ENCODE measurements around the gene HGFAC. TPM values are rescaled to one million over a fixed set of nuclear protein-coding genes. Genes with fewer than 3 reads are reported as not detected.

HGFAC gene
- polyA plus RNA-seq, 1 donor from 2014 or later, result 16.2 TPM

DNA sequence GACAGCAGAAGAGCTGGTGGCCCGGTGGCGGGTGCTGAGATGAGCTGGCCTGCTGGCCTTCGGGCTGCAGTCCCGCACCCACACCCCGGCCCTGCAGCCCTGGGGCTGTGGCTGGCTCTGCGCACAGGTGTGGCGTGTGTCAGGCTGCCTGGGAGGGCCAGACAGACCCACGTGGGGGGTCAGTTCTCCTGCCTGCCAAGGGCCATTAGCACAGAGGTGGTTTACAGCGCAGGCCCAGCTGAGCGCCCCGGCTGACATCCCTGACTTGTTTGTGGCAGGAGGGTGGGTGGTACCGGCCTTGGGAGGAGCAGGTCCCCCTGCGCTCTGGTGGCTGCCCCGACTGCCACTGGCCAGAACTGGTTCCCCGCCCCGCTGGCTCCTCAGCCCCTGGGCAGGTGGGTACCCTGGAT is 9.4 kb upstream of the HGFAC start:
- no peak overlapping the region for H3K9ac ChIP-seq (ENCODE audit: low read length)
- TF ChIP-seq TAF1 (IDR thresholded peaks at IDR 0.05; ENCODE audit: low read depth) (no peak), EZH2 (IDR thresholded peaks at IDR 0.05; ENCODE audit: borderline replicate concordance, insufficient read depth, low read length, poor library complexity, severe bottlenecking) (no peak), RAD21 (conservative IDR thresholded peaks at IDR 0.05) (no peak), EP300 (conservative IDR thresholded peaks at IDR 0.05; ENCODE audit: poor library complexity, severe bottlenecking) (no peak), MXI1 (conservative IDR thresholded peaks at IDR 0.05; ENCODE audit: poor library complexity, severe bottlenecking) (no peak), SMC3 (conservative IDR thresholded peaks at IDR 0.05; ENCODE audit: poor library complexity) (no peak)
- no peaks in the 10 kb centered on the region for H3K36me3 ChIP-seq (ENCODE audit: insufficient read depth, low read length)

DNA sequence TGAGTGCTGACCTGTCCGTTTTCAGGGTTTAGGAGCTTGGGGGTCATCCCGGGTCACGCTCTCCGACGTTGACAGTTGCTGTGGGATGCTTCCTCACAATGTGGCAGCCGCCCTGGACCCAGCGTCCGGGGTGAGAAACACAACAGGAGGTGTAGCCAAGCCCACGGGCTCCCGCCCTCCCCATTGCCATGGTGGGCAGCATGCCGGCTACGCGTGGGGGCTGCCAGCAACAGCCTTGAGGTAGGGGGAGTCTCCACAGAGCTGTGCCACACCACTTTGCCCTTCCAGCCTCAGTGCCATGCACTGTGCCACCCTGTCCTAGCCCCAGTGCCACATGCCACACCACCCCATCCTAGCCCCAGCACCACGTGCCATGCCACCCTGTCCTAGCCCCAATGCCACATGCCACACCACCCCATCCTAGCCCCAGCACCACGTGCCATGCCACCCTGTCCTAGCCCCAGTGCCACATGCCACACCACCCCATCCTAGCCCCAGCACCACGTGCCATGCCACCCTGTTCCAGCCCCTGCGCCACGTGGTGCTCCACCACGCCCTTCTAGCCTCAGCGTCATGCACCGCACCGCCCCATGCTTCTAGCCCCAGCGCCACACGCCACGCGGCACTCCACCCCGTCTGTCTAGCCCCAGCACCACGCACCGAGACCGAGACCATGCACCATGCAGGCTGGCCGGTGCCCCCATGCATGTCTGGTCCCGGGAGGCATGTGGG is 8.5 kb upstream of the HGFAC start:
- H3K9ac ChIP-seq (ENCODE audit: low read length), result no peak overlapping the region
- TF ChIP-seq SMC3 (conservative IDR thresholded peaks at IDR 0.05; ENCODE audit: poor library complexity) (no peak), EZH2 (IDR thresholded peaks at IDR 0.05; ENCODE audit: borderline replicate concordance, insufficient read depth, low read length, poor library complexity, severe bottlenecking) (no peak), TAF1 (IDR thresholded peaks at IDR 0.05; ENCODE audit: low read depth) (no peak), EP300 (conservative IDR thresholded peaks at IDR 0.05; ENCODE audit: poor library complexity, severe bottlenecking) (no peak), RAD21 (conservative IDR thresholded peaks at IDR 0.05) (no peak), POLR2AphosphoS5 (IDR thresholded peaks at IDR 0.05) (no peak), MXI1 (conservative IDR thresholded peaks at IDR 0.05; ENCODE audit: poor library complexity, severe bottlenecking) (no peak)
- TF ChIP-seq, protein P1, sequence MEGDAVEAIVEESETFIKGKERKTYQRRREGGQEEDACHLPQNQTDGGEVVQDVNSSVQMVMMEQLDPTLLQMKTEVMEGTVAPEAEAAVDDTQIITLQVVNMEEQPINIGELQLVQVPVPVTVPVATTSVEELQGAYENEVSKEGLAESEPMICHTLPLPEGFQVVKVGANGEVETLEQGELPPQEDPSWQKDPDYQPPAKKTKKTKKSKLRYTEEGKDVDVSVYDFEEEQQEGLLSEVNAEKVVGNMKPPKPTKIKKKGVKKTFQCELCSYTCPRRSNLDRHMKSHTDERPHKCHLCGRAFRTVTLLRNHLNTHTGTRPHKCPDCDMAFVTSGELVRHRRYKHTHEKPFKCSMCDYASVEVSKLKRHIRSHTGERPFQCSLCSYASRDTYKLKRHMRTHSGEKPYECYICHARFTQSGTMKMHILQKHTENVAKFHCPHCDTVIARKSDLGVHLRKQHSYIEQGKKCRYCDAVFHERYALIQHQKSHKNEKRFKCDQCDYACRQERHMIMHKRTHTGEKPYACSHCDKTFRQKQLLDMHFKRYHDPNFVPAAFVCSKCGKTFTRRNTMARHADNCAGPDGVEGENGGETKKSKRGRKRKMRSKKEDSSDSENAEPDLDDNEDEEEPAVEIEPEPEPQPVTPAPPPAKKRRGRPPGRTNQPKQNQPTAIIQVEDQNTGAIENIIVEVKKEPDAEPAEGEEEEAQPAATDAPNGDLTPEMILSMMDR (IDR thresholded peaks at IDR 0.05; ENCODE audit: poor library complexity, severe bottlenecking), result no peak
- TF ChIP-seq, protein P2, sequence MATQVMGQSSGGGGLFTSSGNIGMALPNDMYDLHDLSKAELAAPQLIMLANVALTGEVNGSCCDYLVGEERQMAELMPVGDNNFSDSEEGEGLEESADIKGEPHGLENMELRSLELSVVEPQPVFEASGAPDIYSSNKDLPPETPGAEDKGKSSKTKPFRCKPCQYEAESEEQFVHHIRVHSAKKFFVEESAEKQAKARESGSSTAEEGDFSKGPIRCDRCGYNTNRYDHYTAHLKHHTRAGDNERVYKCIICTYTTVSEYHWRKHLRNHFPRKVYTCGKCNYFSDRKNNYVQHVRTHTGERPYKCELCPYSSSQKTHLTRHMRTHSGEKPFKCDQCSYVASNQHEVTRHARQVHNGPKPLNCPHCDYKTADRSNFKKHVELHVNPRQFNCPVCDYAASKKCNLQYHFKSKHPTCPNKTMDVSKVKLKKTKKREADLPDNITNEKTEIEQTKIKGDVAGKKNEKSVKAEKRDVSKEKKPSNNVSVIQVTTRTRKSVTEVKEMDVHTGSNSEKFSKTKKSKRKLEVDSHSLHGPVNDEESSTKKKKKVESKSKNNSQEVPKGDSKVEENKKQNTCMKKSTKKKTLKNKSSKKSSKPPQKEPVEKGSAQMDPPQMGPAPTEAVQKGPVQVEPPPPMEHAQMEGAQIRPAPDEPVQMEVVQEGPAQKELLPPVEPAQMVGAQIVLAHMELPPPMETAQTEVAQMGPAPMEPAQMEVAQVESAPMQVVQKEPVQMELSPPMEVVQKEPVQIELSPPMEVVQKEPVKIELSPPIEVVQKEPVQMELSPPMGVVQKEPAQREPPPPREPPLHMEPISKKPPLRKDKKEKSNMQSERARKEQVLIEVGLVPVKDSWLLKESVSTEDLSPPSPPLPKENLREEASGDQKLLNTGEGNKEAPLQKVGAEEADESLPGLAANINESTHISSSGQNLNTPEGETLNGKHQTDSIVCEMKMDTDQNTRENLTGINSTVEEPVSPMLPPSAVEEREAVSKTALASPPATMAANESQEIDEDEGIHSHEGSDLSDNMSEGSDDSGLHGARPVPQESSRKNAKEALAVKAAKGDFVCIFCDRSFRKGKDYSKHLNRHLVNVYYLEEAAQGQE (IDR thresholded peaks at IDR 0.05; ENCODE audit: borderline replicate concordance), result no peak
- H3K79me2 ChIP-seq (replicated peaks; ENCODE audit: insufficient read depth, low read length), result no peaks in the 10 kb centered on the region
- H3F3A ChIP-seq (ENCODE audit: insufficient read depth, low read length, poor library complexity, severe bottlenecking), result no peaks in the 10 kb centered on the region
- no peaks in the 10 kb centered on the region for H3K27me3 ChIP-seq (ENCODE audit: insufficient read depth, low read depth, low read length)
- H3K4me2 ChIP-seq (ENCODE audit: low read length), result no peak overlapping the region
- H2AFZ ChIP-seq (ENCODE audit: low read depth, low read length), result no peak overlapping the region
- no peaks in the 10 kb centered on the region for H3K9me2 ChIP-seq (ENCODE audit: insufficient read depth, low read length)
- H4K20me1 ChIP-seq (ENCODE audit: insufficient read depth), result no peaks in the 10 kb centered on the region
- H3K27ac ChIP-seq (ENCODE audit: low read length), result no peak overlapping the region
- no peak overlapping the region for H3K4me3 ChIP-seq (ENCODE audit: low read length)
- no peaks in the 10 kb centered on the region for H3K36me3 ChIP-seq (ENCODE audit: insufficient read depth, low read length)
- no peaks in the 10 kb centered on the region for H3K9me3 ChIP-seq (ENCODE audit: low read length)

More for the DNA sequence above, 9.4 kb upstream of the HGFAC start:
- H3K27ac ChIP-seq (ENCODE audit: low read length), result no peak overlapping the region
- H3K27me3 ChIP-seq (ENCODE audit: insufficient read depth, low read depth, low read length), result no peaks in the 10 kb centered on the region
- H3K4me3 ChIP-seq (ENCODE audit: low read length), result no peak overlapping the region
- H3K4me2 ChIP-seq (ENCODE audit: low read length), result no peak overlapping the region
- H3K79me2 ChIP-seq (replicated peaks; ENCODE audit: insufficient read depth, low read length), result no peaks in the 10 kb centered on the region
- no peaks in the 10 kb centered on the region for H4K20me1 ChIP-seq (ENCODE audit: insufficient read depth)
- no peaks in the 10 kb centered on the region for H3K9me3 ChIP-seq (ENCODE audit: low read length)
- no peak overlapping the region for H2AFZ ChIP-seq (ENCODE audit: low read depth, low read length)
- H3K9me2 ChIP-seq (ENCODE audit: insufficient read depth, low read length), result no peaks in the 10 kb centered on the region
- H3F3A ChIP-seq (ENCODE audit: insufficient read depth, low read length, poor library complexity, severe bottlenecking), result no peaks in the 10 kb centered on the region

Data from neural cell (in vitro differentiated cells).